Testis (tissue), 3 donors: ENCODE measurements around the gene ZNF423. TPM values are rescaled to one million over a fixed set of nuclear protein-coding genes. Genes with fewer than 3 reads are reported as not detected.

ENCODE experiments used
- DNase-seq: peaks from one replicate; pipeline ENCODE4 v3.0.0-alpha.2; 2019
- H3K27ac ChIP-seq, 2 donors: fragments of 200-600 bp; sonication (generic); one replicate each; pipeline ENCODE4 v1.5.1; 2019
- H3K27me3 ChIP-seq: fragments of 200-600 bp; sonication (generic); one replicate; pipeline ENCODE4 v1.5.1; 2019
- H3K36me3 ChIP-seq: fragments of 200-600 bp; sonication (generic); one replicate; pipeline ENCODE4 v1.5.1; 2017; ENCODE audit warnings: low read depth; ENCODE audit errors: missing control alignments
- H3K4me1 ChIP-seq: fragments of 200-600 bp; sonication (generic); one replicate; pipeline ENCODE4 v1.5.1; 2019
- H3K4me3 ChIP-seq, 2 donors: fragments of 200-600 bp; sonication (generic); one replicate each; pipeline ENCODE4 v1.5.1; 2017 to 2019
- H3K9me3 ChIP-seq: fragments of 200-600 bp; sonication (generic); one replicate; pipeline ENCODE4 v1.5.1; 2017
- CTCF ChIP-seq, 3 experiments: fragments of 450-650 bp in 2 of 3; fragments of 200-600 bp in 1 of 3; sonication (generic) in 1 of 3; IDR thresholded peaks; one replicate each; pipeline ENCODE4 v1.5.1; 2016 to 2019; ENCODE audit warnings: antibody characterized with exemption in 3 of 3, mild to moderate bottlenecking in 2 of 3, moderate library complexity in 1 of 3
- POLR2A ChIP-seq: fragments of 450-650 bp; IDR thresholded peaks from one replicate; pipeline ENCODE4 v1.6.1; 2017; ENCODE audit warnings: antibody characterized with exemption, mild to moderate bottlenecking, moderate library complexity
- WGBS, 2 donors: methylation state at CpG; one replicate each; pipeline ENCODE4 v1.1.5; 2018; 5-methylcytosine and 5-hydroxymethylcytosine counted together
- intact Hi-C: fragments of 100-400 bp; cut with DNase I; formaldehyde crosslinking; loops from one replicate; pipeline ENCODE4 v1.15.1; 2023; ENCODE audit warnings: low total_unique reads
- polyA plus RNA-seq: library from polyadenylated mRNA; stranded (reverse); fragments of 350-450 nt; fragmentation: Illumina TruSeq; extraction: RNeasy Lipid Tissue Mini Kit (QIAGEN cat#74804); gene quantifications from one replicate; pipeline ENCODE4 v1.2.3, GENCODE V29; 2014; ENCODE audit warnings: low read depth, low replicate concordance; ENCODE audit not compliant: insufficient read depth
- total RNA-seq, 2 donors: library from RNA; depleted of rRNA; stranded (reverse); fragments of >200 nt; gene quantifications; one replicate each; pipeline ENCODE4 v1.2.3, GENCODE V29; 2016

Gene ZNF423
- total and polyA plus RNA-seq, 3 donors from 2014 or later, result 8.9 to 19.0 (median 12.1) TPM

GRCh38 chr16:49635591-49636581 is 220.0 kb downstream of the ZNF423 start:
- 91 to 95% methylated on average over 41 to 46 of the region's 58 CpGs for WGBS, 2 donors
- H3K27ac ChIP-seq, result no peak overlapping the region
- H3K4me3 ChIP-seq, result no peak overlapping the region
- no peaks in the 10 kb centered on the region for H3K9me3 ChIP-seq
- intact Hi-C loops, result no loop called here
- DNase-seq, result no peak
- H3K4me1 ChIP-seq, result peaks cover 36% of the 10 kb centered on the region
- TF ChIP-seq CTCF (IDR thresholded peaks at IDR 0.05) (no peak), POLR2A (no peak)
- H3K27me3 ChIP-seq, result no peaks in the 10 kb centered on the region
- H3K36me3 ChIP-seq, result no peaks in the 10 kb centered on the region

DNA sequence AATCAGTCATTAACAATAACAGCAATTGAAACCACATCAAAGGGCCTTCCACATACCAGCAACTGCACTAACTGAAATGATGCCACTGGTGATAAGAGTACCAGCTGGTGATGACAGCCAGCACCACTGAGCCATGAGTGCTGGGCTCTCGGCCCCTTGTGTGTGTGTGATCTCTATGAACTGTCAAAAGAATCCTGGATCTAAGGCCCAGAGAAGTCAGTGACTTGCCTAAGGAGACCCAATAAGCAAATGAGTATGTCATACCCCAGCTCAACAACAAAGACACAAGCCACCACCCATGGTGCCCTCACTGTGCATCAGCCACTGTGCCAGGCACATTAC is 220.9 kb downstream of the ZNF423 start:
- intact Hi-C loops, result no loop called here

GRCh38 chr16:49634235-49635008 is 221.5 kb downstream of the ZNF423 start:
- no peaks in the 10 kb centered on the region for H3K27me3 ChIP-seq
- H3K4me3 ChIP-seq, result no peak overlapping the region
- intact Hi-C loops, result no loop called here
- no peak for DNase-seq
- 83 to 89% methylated on average over 10 of the region's 10 CpGs for WGBS, 2 donors
- no peak overlapping the region for H3K27ac ChIP-seq
- no peaks in the 10 kb centered on the region for H3K36me3 ChIP-seq
- TF ChIP-seq POLR2A (no peak), CTCF (IDR thresholded peaks at IDR 0.05) (no peak)
- H3K4me1 ChIP-seq, result peaks cover 21% of the 10 kb centered on the region
- no peaks in the 10 kb centered on the region for H3K9me3 ChIP-seq

More for the DNA sequence above, 220.9 kb downstream of the ZNF423 start:
- Histone ChIP-seq H3K4me3 (no peak overlapping the region), H3K36me3 (no peaks in the 10 kb centered on the region), H3K27me3 (no peaks in the 10 kb centered on the region), H3K27ac (no peak overlapping the region), H3K9me3 (no peaks in the 10 kb centered on the region), H3K4me1 (peaks cover 27% of the 10 kb centered on the region)
- DNase-seq, result no peak
- TF ChIP-seq CTCF (IDR thresholded peaks at IDR 0.05) (no peak), POLR2A (no peak)
- 94 to 100% methylated on average over 1 of the region's 1 CpG for WGBS, 2 donors

DNA sequence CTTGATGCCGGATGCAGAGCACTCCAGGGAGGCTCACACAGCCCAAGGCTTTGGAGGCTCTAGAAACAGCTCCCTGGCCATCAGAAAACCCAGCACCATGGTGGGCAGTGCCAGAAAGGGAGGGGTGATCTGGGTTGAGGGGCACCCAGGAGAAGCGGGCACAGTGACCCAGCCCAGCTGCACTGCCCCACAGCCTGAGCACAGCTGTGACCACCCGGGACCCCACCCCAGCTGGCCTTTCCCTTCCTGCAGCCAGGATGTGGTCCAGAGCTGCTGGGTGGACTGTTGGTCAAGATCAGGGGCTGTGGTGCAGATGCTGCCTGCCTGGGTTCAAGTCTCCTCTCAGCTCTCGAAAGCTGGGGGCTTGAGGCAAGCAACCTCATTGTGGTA is 223.1 kb downstream of the ZNF423 start:
- Histone ChIP-seq H3K4me1 (peaks cover 8% of the 10 kb centered on the region), H3K27ac (no peak overlapping the region), H3K9me3 (no peaks in the 10 kb centered on the region), H3K36me3 (no peaks in the 10 kb centered on the region), H3K27me3 (no peaks in the 10 kb centered on the region), H3K4me3 (no peak overlapping the region)
- DNase-seq, result no peak
- WGBS, 2 donors, result 88 to 92% methylated on average over 3 of the region's 4 CpGs
- TF ChIP-seq CTCF (IDR thresholded peaks at IDR 0.05) (no peak), POLR2A (no peak)
- intact Hi-C loops, result no loop called here
